Left renal cortex interstitium (tissue), 4 donors: ENCODE results near the gene EIF1. TPM values are rescaled to one million over a fixed set of nuclear protein-coding genes. Genes with fewer than 3 reads are reported as not detected.
A peak's percentile ranks its signal among the peaks of the same experiment; 100 is the strongest.
"Not testable (repeated sequence)": the region's sequence is repeated elsewhere in the genome, so short reads cannot be mapped to it uniquely, and the experiment has no call there.

Source experiments
- DNase-seq, 4 donors: peaks; one replicate each; pipeline ENCODE4 v3.0.0-alpha.2; 2013; ENCODE audit warnings: low read depth in 4 of 4, low spot score in 2 of 4, missing footprints in 1 of 4
- polyA plus RNA-seq, 4 donors: library from polyadenylated mRNA; unstranded; fragments of 120-200 nt; gene quantifications; one replicate each; pipeline ENCODE4 v1.2.1, GENCODE V29; 2013; ENCODE audit not compliant: insufficient read length in 4 of 4

Gene EIF1
- polyA plus RNA-seq, 4 donors = 593 to 776 (median 721) TPM

DNA sequence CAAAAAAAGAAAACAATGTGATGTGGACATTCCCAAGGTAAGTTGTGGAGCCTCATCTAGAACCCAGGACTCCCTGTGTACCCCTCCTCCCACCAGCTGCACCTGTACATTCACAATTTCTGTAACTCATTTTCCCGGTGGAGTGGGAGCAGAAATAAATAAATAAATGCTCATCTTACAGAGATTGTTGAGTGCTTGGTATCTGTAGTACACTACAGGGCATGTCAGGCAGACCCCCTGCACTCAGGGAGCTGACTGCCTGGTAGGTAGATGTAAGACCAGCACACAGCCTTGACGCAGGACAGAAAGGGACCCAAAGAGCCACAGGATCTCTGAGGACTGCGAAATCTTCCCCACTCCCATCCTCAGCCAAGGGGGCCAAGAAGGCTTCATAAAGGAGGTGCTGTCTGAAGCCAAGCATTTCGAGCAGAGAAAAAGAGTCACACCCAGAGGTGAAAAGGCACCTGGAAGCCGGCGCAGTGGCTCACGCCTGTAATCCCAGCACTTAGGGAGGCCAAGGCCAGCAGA, 6.5 kb downstream of the EIF1 start:
- DNase-seq = no peak

DNA sequence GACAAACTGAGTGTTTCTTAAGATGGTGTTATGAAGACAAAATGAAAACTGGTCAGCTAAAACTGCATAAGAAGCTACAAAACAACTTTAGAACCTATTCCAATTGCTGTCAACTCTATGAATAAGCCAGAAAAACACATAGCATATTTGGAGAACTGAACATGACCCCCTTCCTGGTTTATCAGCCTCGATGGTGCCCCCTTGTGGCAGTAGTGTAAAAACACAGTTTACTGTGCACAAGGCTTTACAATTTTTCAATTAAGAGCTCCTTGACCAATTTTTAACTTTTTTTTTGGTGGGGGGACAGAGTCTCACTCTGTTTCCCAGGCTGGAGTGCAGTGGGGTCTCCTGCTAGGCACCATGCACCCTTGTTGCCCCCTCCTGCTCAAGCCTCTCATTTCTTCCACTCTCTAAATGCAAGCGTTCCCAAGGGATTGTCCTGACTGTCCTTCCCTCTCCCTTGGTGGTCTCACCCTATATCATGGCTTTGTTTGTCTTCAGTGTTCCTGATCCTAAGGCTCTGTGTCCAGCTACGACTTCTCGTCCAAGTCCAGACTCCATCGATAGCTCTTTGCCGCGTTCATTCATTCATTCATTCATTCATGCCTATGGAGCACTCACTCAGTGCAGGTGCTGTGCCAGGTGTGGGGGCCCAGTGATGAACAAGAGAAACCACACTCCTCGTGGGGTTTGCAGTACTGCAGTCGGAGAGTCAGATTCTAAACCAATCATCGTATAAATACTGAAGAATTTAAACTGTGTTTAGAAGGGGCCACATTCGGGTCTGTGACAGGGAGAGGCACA, 7.5 kb downstream of the EIF1 start:
- peak in 2 of 4 donors; percentile 21 to 71 for DNase-seq

DNA sequence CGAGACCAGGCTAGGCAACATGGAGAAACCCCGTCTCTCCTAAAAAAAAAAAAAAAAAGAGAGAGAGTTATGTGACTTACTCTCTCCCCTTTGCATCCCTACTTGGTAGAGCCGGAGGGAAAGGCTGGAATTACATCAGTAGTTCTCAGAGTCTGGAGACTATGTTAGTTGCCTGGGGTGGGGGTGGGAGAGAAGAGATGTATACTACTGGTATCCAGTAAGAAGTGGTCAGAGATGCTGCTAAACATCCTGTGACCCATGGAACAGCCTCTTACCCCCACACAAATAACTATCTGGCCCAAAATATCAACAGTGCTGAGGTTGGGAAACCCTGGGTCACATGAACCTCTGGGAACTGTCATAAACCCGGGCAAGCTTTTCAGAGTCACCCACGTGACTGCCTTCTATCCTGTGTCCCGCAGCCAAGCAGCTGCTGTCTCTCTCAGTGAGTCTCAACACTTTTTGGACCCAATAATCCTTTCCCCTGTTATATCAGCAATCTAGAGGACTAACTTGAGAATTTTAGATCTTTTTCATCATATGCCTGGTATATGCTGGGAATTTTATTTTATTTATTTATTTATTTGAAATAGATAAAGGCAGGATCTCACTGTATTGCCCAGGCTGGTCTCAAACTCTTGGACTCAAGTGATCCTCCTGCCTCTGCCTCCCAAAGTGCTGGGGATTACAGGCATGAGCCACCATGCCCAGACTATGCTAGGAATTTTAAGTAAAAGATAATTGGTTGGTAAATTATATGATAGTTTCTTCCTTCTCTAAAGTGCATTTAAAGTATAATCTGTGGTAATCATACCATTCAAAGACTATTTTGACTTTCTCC, 8.7 kb downstream of the EIF1 start:
- no peak for DNase-seq

DNA sequence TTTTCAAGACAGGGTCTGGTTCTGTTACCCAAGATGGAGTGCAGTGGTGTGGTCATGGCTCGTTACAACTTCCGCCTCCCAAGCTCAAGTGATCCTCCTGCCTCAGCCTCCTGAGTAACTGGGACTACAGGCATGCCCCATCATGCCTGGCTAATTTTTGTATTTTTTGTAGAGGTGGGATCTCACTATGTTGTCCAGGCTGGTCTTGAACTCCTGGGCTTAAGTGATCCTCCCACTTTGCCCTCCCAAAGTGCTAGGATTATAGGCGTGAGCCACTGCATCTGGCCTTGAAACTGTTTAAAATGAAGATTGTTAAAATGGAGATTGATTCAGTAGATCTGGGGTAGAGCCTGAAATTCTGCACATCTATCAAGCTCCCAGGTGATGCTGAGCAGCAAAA, 12.2 kb downstream of the EIF1 start:
- DNase-seq = not testable (repeated sequence)

DNA sequence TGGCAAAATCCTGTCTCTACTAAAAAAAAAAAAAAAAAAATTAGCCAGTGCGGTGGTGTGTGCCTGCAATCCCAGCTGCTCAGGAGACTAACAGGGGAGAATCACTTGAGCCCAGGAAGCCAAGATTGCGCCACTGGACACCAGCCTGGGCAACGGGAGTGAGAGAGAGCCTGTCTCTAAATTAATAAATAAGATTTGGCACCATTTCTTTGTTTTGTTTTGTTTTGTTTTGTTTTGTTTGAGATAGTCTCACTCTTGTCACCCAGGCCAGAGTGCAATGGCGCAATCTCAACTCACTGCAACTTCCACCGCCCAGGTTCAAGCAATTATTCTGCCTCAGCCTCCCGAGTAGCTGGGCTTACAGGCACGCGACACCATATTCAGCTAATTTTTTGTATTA, 14.0 kb downstream of the EIF1 start:
- DNase-seq = no peak

DNA sequence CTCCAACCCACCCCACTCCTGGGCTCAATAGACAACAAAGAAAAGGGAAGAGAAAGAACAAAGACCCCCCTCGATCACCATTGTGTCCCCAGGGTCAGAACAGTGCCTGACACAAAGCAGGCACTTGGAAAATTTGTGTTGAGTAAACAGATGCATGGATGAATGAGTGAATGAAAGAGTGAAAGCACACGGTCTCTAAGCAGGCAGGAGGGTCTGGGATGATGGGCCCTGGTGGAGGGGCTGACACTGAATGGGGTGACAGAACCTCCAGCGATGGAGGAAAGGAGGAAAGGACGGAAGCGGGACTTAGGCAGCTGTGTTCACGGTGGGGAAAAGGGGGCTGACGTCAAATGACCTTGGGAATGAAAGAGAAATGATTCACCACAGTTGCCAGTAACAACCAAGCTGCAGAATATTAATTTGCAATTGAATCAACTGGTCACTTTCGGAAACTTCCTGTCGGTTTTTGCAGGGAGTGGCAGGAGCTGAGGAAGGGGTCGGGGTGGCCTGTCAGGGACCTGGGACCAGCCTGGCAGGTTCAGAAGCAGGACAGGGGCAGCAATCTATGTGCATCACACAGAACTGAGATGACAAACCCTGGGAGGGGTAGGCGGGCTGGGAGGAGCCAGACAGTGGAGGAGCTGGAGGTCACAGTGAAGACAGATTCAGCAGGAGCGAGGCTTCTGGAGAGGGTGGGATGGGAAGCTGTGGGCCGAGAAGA, 16.7 kb downstream of the EIF1 start:
- no peak for DNase-seq

DNA sequence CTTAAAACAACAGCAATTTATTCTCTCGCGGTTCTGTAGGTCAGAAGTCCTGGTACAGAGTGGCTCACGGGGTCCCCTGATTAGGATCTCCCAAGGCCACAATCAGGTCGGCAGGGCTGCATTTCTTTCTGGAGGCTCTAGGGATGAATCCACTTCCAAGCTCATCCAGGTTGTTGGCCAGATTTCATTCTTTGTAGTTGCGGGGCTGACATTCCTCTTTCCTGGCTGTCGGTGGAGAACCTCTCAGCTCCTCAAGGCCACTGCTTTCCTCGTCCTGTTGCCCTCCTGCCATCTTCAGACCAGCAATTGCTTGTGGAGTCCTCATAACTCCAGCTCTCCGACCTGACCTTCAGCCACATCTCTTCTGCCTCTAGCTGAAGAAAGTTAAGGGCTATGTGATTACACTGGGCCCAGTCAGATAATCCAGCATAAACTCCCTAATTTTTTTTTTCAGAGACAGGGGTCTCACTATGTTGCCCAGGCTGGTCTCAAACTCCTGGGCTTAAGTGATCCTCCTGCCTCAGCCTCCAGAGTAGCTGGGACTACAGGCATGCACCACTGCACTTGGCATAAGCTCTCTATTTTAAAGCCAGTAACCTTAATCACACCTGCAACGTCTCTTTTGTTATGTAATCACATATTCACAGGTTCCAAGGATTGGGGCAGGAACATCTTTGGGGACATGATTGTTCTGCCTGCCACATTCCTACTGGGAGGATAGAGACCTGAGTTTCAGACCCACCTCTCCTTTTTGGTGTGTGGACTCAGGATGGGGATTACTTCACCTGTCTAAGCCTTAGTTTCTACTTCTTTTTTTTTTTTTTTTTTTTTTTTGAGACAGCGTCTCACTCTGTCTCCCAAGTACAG, 19.4 kb downstream of the EIF1 start:
- DNase-seq = no peak

DNA sequence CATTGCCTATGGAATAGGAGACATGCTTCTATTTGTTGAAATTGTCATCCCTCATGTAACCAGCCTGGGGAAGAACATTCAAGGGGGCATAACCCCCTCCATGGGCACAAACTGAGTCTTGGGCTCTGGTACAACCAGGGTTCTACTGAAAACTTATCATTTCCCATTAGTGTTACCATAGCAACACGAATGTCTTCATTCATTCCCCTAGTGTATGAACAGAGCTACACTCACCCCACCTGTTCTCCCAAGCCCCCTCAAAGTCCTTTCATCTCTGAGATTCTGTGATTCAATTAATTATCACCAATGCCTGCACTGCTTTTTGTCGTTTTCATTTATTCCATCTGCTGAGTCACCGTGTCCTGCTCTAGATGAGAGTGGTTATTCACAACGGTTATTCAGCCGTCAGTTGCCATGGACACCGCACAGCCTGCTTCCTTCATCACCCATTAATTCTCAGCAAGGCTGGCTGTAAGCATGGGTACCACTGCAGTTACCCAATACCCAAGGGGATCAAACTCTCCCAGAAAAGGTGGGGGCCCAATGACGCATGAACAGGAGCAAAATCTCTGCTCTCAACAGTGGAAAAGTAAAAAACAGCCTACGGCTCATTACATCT, 21.9 kb downstream of the EIF1 start:
- DNase-seq = no peak

DNA sequence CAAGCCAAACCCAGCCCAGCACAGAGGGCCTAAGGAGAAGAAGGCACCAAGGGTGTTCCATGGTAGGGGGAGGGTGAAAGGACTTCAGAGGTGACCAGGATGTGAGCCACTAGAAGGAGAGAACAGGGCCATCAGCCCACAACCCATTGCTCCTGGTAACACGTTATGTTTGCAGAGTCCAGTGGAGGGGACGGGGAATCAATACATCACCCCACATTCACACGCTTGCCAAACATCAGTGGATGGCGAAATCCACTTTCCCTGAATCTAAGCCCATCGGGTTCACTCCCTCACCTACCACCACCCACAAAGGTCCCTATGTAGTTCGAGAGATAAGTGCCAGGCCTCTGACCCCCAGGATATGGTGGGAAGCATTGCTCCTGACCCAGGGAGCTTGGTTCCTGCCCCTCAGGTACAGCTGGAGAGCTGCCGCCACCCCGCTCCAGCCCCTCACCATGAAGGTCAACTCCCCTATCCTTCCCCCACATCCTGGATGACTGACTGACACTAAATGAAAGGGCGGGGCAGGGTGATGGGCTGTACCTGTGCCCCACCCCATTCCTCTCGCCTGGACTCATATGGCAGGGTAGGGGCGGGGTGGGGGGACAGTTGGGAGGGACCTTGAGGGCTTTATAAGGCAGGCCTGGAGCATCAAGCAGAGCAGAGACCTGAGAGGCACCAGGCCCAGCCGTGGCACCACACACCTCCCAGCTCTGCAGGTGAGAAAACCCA, 23.1 kb downstream of the EIF1 start, which contains the start of gene GAST:
GAST (plus strand) TSS at position 663 of the 732 bp plus-strand sequence. CDS start 3,106 bp downstream, outside the sequence.
- DNase-seq = no peak

DNA sequence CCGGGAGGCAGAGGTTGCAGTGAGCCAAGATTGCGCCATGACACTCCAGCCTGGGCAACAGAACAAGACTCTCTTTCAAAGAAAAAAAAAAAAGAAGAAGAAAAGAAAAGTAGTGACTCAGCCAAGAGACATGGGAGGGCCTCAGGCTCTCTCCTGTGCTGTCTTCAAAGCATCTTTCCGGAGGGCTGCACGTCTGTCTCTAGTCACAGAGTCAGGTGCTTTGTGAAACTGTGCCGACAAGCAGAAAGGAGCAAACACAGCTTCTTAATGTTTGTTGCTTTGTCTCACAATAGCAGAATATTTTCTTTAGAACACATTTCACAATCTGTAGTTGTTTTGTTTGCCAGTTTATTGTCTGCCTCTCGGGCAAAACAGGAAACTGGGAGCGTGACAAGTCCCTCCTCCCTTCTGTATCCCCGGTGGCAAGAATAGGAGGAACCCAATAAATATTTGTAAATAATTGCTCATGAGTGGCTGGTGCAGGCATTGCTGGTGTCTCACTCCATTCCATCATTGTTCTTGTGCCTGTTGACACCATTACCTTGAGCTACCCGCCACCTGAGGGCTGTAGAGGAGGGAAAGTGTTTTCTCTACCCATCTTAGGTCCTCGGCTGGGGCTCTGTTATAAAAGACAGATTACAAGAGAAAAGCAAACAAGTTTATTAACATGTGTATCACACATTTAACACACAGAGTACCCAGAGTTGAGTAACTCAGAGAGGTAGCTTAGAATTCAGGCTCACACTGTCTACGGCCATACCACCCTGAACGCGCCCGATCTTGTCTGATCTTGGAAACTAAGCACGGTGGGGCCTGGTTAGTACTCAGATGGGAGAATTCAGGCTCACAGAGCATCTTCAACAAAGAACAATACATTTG, 29.0 kb downstream of the EIF1 start:
- no peak for DNase-seq

DNA sequence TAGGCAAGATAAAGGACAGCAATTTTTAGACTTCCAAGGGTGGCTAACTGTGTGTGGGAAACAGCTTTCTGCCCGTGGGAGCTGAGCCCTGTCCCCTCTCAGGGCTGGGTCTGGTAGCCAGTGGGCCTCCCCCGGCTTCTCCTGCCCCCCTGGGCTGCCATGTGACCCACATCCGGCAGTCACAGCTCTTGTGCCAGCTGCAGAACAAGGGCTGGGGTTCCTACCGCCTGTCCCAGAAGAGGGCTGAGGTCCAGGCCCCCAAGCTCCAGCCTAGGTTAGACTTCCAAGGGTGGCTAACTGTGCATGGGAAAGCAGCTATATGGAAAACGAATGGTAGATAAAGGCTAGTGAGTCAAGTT, 29.6 kb downstream of the EIF1 start:
- DNase-seq = no peak

DNA sequence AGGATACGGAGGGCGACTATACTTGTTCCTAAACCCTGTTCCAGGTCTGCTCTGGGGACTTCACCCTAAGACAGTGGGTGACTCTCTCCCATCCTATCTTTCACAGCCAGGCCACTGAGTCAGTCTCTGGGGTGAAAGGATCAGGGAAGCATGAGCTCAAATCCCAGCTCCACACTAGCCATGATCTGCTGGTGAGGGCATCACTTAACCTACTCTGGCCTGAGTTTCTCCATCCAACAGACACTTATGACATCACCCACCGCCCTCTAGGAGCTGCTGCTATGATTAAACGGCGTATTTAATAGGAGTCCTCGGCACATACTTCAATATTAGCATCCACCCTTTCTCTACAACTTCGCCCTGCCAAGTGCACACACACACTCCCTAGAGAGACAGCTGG, 33.5 kb downstream of the EIF1 start:
- DNase-seq = no peak

DNA sequence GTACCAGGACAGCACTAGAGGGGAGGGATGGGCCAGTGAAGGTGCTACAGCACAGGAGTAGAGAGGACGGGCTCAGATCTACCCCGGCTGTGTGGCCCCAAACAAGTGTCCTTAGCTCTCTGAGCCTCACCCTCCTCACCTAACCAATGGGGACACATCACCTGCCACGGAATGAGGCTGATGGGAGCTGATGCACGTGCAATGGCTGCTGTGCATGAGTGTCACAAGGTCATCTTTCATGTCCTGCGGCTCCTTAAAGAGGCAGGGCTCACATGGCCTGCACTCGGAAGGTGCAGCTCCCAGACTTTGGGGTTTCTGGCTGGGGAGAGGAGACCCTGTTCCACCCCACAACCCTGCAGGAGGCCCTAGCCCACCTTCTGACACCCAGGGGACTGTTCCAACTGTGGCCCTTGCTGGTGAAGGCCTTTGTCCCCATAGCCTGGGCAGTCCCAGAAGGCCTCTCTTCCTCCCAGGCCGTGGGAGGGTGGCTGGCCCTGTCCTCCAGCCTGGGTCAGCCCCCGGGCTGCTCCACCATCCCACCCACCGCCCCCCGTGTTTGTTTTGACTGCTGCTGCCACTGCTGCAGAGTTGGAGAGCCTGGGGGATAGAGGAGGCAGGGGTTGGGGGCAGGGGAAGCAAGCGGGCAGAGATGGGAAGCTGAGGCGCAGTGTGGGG, 35.3 kb downstream of the EIF1 start:
- DNase-seq = no peak

DNA sequence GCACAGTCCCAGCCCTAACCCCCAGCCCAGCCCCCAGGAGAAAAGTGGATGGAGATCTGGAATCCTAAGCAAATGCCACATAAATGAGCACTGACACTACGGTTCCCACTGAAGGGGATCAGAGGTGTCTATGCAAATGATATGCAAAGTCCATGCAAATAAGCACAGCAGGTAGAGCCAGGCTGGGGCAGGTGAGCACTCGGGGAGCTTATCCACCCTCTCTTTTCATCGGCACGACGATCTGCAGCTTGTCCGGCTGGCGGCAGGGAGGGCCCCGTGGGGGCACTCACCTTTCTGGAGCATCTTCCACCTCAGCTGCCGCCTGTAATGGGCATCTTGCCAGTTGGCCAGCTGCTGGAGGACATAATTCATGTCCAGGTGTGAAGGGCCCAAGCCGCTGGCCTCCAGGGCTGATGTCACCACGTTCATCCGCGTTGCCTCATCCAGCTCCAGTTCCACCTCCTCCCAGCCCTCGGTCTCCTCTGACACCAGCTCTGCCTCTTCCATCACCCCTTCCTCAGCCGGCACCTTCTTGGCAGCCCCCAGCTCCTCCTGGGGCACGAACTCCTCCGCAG, 35.9 kb downstream of the EIF1 start:
- DNase-seq = no peak

DNA sequence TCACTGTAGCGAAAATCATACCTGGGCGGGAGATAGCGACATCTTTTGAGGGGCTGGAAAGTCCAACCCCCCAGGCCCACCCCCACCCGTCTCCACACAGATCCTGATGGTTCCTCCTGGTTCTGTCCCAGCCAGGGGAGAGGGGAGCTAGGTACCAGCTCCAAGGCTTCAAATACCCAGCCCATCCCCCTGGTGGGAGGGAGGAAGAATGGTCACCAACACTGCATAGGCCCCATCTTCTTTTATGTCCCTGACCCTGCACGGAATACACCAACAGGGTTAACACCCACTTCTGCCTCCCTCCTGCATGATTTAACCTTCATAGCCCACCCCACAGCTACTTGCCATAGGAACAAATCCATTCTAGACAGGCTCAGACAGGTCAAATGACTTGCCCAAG, 36.4 kb downstream of the EIF1 start:
- DNase-seq = no peak

DNA sequence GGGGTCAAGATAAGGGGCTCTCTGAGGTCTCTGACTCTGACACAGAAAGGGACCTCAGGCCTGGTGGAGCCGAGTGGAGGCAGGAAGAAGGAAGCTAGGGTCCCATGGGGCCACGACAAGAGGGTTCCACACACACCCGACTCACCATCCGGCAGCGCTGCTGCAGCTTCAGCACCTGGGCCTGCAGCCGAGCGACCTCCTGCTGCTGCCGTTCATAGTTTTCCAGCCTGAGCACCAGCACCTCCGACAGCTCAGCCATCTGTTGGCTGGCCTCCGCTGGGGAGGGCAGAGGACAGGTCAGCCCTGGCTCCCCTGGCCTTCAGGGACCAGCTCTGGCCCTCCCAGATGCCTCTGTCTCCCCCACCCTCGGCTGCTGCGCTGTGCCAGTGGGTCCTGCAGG, 39.4 kb downstream of the EIF1 start:
- DNase-seq = no peak

DNA sequence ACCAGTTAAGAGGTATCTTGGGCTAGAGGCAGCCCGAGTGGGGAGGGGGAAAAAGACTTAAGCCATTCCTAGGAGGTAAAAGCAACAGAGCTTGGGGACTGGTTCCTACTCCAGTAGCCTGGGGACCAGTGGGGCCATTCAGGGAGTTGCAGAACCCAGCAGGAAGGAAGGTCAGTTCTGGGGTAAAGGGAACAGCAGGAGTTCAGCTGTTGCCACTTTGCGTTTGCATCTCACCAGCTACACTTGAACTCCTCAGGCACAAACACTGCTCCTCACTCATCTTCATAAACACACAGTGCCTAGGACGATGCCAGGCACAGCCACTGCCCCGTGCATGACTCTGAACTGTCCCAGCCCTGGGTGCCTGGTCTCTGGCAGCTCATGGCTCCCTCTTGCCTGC, 41.8 kb downstream of the EIF1 start:
- no peak for DNase-seq
